IPS DF 6.9 (cell line): ENCODE results near the gene SNX5.
"Not testable (repeated sequence)": the region's sequence is repeated elsewhere in the genome, so short reads cannot be mapped to it uniquely, and the experiment has no call there.

ENCODE experiments used
- DNase-seq: peaks from one replicate; pipeline ENCODE4 v3.0.0-alpha.2; 2013; ENCODE audit warnings: low read depth, low spot score
- H3K27ac ChIP-seq: one replicate; pipeline ENCODE4 v1.5.1; 2013; ENCODE audit warnings: low read length, control low read depth
- H3K27me3 ChIP-seq: 2 replicates; pipeline ENCODE4 v1.6.1; 2013; ENCODE audit warnings: mild to moderate bottlenecking, low read length; ENCODE audit not compliant: control insufficient read depth, insufficient read depth
- H3K36me3 ChIP-seq: 2 replicates; pipeline ENCODE4 v1.6.1; 2013; ENCODE audit warnings: low read length; ENCODE audit not compliant: control insufficient read depth, insufficient read depth
- H3K4me1 ChIP-seq: 2 replicates; pipeline ENCODE4 v1.6.1; 2013; ENCODE audit warnings: low read length; ENCODE audit not compliant: control insufficient read depth, insufficient read depth
- H3K4me3 ChIP-seq: 2 replicates; pipeline ENCODE4 v1.5.1; 2013; ENCODE audit warnings: mild to moderate bottlenecking, low read length
- H3K9me3 ChIP-seq: 2 replicates; pipeline ENCODE4 v1.6.1; 2013; ENCODE audit warnings: low read length, inconsistent platforms; ENCODE audit not compliant: control insufficient read depth, insufficient read depth
- WGBS: extraction: QIAGEN DNeasy Blood & Tissue Kit; methylation state at CpG from one replicate; pipeline ENCODE4 v1.1.7; 2013; ENCODE audit warnings: mixed read lengths, missing lambda C conversion rate; ENCODE audit not compliant: insufficient read length, insufficient coverage; 5-methylcytosine and 5-hydroxymethylcytosine counted together

SNX5 gene

DNA sequence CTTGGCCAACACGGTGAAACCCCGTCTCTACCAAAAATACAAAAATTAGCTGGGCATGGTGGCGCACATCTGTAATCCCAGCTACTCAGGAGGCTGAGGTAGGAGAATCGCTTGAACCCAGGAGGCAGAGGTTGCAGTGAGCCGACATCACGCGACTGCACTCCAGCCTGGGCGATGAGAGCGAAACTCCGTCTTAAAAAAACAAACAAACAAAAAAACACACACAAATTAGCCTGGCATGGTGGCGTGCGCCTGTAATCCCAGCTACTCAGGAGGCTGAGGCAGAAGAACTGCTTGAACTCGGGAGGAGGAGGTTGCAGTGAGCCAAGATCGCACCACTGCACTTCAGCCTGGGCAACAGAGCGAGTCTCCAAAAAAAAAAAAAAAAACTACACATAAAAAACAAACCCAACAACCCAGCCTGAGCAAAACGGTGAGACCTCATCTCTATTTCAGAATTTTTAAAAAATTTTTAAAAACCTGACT lies 8.2 kb downstream of the SNX5 start:
- H3K4me1 ChIP-seq, H3K27me3 ChIP-seq, H3K9me3 ChIP-seq, H3K27ac ChIP-seq, H3K36me3 ChIP-seq, H3K4me3 ChIP-seq, DNase-seq: not testable (repeated sequence)
- no CpG with 5 or more reads among the region's 16 CpGs for WGBS

DNA sequence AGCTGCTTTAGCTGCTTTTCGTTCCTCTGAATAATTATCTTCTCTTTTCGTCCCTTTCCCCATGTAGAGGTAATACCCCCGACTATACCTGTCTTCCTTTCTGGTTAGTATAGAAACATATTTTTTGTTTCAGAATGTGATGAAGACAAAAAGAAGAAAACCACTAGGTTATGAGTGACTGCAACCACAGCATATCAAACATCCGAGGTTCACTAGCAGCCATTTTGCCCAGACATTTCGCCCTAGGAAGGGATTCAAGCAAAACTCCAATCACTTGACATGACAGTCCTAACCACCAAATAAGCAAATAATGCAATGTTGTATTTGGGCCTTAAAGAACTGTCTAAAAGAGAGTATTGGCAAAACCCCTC lies 9.4 kb downstream of the SNX5 start:
- Histone ChIP-seq H3K36me3 (peaks cover 10% of the 10 kb centered on the region), H3K9me3 (no peaks in the 10 kb centered on the region), H3K27ac (no peak overlapping the region), H3K4me3 (no peak overlapping the region), H3K4me1 (no peaks in the 10 kb centered on the region), H3K27me3 (no peaks in the 10 kb centered on the region)
- no peak for DNase-seq
- WGBS, result no CpG with 5 or more reads among the region's 5 CpGs

DNA sequence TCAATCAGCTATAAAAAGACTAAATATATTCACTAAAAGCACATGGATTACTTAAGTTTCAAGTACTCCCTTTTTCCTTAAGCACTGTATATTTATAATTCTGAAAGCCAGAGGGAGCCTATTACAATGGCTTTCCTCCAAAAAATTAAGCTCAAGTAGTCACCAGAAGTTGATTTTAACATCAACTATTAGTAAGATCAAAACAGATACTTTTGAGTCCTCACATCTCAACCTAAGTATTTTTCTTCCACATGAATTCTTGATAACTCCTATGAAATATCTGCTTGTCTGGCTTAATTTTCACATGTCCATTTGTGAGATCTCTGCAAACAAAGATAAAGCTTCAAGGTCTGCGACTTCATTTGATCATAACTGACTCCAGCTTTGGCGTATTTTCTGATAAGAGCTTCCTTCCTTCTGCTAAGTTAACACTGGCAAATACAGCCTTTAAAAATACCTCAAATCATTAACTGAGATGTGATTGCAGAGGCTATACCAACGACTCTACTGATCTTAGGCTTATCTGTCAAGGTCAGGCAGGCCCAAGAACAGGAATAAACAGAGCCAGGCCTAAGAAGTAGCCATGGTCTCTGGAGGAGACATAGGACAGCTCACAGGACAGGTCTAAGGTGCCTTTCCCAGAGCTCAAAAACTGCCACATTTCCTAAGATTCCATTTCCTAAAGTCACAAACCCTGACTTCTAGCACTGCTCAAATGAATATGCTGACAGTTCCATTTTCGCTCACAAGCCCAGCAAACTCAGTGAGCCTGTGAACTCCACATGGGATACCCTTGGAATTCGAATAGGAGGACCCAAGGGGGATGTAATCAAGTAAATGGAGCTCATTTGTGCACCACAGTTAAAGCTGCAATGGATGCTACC lies 10.0 kb downstream of the SNX5 start:
- Histone ChIP-seq H3K36me3 (peaks cover 14% of the 10 kb centered on the region), H3K9me3 (no peaks in the 10 kb centered on the region), H3K4me3 (no peak overlapping the region), H3K27me3 (no peaks in the 10 kb centered on the region), H3K27ac (no peak overlapping the region), H3K4me1 (no peaks in the 10 kb centered on the region)
- WGBS, result no CpG with 5 or more reads among the region's 5 CpGs
- no peak for DNase-seq

DNA sequence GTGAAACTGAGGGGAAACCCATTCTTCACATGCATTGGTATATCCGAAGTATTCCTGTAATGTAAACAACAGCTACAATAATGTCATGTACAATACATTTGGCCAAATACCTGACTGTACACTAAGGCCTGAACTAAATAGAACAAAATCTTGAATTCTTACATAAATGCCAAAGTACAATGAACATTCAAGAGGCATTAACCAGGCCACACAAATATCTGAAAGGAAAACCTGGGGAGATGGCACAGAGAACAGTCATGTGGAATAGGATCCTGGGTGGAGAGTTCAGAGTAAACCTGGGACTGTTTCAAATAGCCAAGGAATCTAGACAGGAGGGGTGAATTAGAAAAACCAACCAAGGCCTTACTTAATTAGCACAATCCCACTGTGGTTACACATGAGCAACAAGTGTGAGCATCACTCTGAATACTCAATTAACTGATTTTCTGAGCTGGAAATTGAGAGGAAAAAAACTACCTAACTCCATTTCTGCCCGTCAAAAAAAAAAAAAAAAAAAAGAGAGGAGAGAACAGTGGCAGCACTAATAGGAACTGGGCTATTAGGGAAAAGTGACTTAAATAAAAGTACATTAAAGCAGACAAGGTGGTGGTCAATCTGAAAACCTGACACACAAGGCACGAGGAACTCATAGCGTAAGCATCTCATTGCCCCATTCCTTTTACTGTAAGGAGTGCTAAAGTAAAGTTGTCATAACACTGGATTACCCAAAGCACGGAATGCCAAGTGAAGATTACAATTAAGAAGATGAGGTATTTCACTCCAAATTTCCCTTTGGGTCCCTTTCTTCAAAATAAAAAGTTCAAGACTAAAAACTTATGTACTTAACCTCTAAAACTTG lies 10.9 kb downstream of the SNX5 start:
- Histone ChIP-seq H3K4me3 (no peak overlapping the region), H3K27me3 (no peaks in the 10 kb centered on the region), H3K36me3 (peaks cover 21% of the 10 kb centered on the region), H3K27ac (no peak overlapping the region), H3K9me3 (no peaks in the 10 kb centered on the region), H3K4me1 (no peaks in the 10 kb centered on the region)
- WGBS, result no CpG with 5 or more reads among the region's 5 CpGs
- DNase-seq, result no peak

DNA sequence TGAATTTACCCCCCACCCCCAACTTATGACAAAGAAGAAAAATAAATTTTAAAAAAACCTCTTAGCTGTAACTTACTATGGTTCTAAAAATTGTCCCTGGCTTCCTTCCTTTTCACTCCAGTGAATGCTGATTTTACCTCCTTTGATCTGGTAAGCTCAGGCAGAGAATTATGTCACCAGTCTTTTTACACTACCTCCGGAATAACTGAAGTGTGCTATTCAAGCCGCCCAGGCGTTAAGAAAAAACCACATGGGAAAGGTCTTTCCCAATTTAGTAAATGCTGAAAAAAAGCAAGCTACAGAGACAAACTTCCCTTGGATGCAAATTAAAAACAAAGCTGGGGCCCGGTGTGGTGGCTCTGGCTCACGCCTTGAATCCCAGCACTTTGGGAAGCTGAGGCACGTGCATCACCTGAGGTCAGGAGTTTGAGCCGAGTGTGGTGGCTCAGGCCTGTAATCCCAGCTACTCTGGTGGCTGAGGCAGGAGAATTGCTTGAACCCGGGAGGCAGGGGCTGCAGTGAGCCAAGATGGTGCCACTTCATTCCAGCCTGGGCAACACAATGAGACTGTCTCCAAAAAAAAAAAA lies 12.4 kb downstream of the SNX5 start:
- no peaks in the 10 kb centered on the region for H3K4me1 ChIP-seq
- WGBS, result no CpG with 5 or more reads among the region's 8 CpGs

DNA sequence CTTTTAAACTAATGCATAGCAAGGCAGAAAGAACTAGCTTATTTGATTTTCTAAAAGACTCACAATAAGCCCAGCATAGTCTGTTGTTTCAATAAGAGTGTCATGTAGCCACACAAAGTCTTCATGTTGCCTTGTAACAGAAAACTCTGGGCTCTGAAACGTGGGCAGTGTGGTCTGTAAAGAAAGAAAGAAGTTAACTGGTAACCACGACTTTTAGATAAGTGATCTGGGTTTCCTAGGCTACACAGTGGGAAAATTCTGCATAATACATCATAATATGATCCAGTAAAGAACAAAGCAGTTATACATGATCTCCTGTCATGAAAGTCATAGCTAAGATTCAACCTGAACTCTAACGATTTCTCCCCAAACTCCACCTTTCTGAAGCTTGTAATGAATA lies 13.3 kb downstream of the SNX5 start:
- no CpG with 5 or more reads among the region's 3 CpGs for WGBS
- Histone ChIP-seq H3K27ac (no peak overlapping the region), H3K27me3 (no peaks in the 10 kb centered on the region), H3K4me1 (no peaks in the 10 kb centered on the region), H3K36me3 (peaks cover 29% of the 10 kb centered on the region), H3K9me3 (no peaks in the 10 kb centered on the region), H3K4me3 (no peak overlapping the region)
- no peak for DNase-seq

More for the DNA sequence above, 12.4 kb downstream of the SNX5 start:
- Histone ChIP-seq H3K4me3 (no peak overlapping the region), H3K9me3 (no peaks in the 10 kb centered on the region), H3K36me3 (peaks cover 24% of the 10 kb centered on the region), H3K27ac (no peak overlapping the region), H3K27me3 (no peaks in the 10 kb centered on the region)
- DNase-seq, result no peak

DNA sequence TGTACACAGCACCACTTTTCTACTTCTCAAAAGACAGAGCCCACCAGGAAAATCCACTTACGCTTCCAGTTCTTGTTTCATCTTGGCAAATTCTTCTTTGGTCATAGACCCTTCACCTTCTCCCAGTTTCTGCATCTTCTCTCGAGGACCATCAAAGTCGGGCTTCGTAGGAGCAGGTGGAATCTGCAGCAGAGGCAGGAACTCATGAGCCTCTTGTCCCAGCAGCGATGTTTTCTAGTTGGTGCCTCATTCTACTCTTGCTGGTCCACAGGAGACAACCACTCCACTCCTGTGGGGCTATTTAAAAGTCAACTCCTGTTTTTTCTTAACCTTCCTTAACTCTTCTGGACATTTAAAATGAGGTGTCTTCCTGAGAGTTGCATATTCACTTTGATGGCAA lies 14.7 kb downstream of the SNX5 start:
- H3K27me3 ChIP-seq, result no peaks in the 10 kb centered on the region
- no peaks in the 10 kb centered on the region for H3K4me1 ChIP-seq
- no peak for DNase-seq
- no peak overlapping the region for H3K27ac ChIP-seq
- no CpG with 5 or more reads among the region's 5 CpGs for WGBS
- H3K9me3 ChIP-seq, result no peaks in the 10 kb centered on the region
- no peak overlapping the region for H3K4me3 ChIP-seq
- H3K36me3 ChIP-seq, result peaks cover 41% of the 10 kb centered on the region

DNA sequence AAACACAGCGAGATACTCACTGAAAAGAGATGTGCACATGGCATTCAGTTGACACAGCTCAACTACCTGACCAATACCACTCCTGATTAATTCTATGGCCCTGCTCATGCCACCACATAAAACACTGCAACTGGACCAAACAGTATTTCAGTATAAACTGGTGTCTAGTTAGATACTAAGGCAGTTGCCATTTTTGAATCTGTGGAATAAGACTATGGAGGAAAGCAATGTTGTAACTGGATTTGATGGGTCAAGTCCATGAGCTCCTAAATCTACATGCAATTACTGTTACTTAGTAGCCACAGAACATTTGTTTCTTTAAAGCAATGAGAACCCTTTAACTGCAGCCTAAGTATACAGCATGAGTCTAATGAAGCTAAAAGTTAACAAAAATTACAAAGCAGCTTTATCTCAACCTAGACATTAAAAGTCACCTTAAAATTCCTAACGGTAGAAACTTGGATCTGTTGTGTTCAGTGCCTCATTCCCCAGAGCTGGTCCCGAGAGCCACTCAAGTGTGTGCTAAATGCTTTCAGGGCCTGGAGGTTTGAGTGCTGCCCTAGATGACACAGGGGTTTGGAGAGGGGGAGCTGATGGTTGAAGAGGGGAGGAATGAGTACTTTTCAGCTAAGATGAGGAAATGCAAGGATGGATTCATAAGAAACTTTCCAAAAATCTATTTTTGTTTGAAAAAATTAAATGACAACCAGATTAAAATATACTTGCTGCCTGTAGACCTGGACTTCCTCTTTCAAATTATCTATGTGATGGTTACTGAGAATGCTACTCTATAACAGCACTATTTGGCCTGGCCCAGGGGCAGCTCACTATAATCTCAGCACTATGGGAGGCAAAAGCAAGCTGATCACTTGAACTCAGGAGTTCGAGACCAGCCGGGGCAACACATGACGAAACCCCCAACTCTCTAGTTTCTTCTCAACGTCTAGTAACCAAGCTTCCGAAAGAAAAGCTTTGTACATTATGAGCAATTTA lies 15.6 kb downstream of the SNX5 start:
- Histone ChIP-seq H3K4me1 (no peaks in the 10 kb centered on the region), H3K4me3 (no peak overlapping the region), H3K27me3 (no peaks in the 10 kb centered on the region), H3K27ac (no peak overlapping the region), H3K36me3 (peaks cover 45% of the 10 kb centered on the region), H3K9me3 (no peaks in the 10 kb centered on the region)
- DNase-seq, result no peak
- whole genome bisulfite sequencing, result no CpG with 5 or more reads among the region's 8 CpGs

DNA sequence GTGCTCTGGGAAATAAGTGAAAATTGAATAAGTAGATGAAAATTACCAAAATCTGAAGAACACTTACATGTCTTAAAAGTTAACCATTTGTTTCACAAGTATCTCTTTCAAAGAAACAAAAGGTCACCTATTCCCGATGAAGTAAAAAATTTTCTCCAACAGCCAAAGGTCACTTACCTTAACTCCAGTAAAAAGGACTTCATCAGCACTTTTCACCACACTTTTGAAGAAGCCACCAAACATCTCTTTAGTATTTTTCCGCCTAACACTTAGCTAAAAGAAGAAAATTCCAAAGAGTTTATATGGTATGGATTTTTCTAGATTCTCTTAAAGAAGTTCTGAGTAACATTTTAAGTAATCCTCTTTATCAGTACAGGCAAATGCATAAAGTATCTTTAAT lies 17.3 kb downstream of the SNX5 start:
- peaks cover 51% of the 10 kb centered on the region for H3K36me3 ChIP-seq
- no peaks in the 10 kb centered on the region for H3K27me3 ChIP-seq
- H3K27ac ChIP-seq, result no peak overlapping the region
- DNase-seq, result no peak
- WGBS, result no CpG with 5 or more reads among the region's 2 CpGs
- H3K4me3 ChIP-seq, result no peak overlapping the region
- H3K9me3 ChIP-seq, result no peaks in the 10 kb centered on the region
- no peaks in the 10 kb centered on the region for H3K4me1 ChIP-seq
